CD4-positive, alpha-beta T cell treated with Interleukin-12 subunit alpha and Interleukin-12 subunit beta, for 1 hour (primary cell): ENCODE measurements around the gene CA10.

ENCODE experiments used
- DNase-seq: peaks from one replicate; pipeline ENCODE4 v3.0.0-alpha.2; 2020

Gene CA10

DNA sequence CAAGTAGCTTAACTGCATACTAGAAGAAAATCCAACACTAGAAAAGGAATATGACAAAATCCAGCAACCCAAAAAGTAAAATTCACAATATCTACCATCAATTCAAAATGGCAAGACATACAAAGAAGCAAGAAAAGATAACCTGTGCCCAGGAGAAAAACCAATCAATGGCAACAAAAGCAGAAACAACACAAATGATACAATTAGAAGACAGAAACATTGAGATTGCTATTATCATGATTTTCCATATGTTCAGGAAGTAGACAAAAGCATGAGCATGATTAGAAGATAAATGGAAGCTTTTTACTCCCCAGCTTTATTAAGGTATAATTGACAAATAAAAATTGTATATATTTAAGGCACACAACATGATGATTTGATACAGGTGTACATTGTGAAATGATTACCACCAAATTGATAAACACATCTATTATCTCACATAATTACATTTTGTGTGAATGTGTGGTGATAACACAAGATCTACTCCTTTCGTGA, 117.3 kb downstream of the CA10 start:
- DNase-seq, result no peak

DNA sequence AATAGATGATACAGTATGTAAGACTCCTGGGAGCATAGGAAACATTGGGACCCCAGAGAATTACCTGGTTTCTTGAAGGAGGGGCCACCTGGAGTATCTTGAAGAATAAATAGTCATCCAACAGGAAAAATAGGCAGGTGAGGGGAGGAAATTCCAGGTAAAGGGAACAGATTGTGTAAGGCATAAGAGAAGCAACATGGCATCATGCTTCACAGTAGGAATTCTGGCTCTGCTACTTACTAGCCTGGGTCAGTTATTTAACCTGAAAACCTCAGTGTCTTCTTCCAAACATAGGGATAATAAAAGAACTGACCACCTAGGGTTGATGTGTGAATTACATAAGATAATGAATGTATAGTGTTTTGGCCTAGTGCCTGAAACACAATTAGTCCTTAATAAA, 122.1 kb downstream of the CA10 start:
- no peak for DNase-seq

DNA sequence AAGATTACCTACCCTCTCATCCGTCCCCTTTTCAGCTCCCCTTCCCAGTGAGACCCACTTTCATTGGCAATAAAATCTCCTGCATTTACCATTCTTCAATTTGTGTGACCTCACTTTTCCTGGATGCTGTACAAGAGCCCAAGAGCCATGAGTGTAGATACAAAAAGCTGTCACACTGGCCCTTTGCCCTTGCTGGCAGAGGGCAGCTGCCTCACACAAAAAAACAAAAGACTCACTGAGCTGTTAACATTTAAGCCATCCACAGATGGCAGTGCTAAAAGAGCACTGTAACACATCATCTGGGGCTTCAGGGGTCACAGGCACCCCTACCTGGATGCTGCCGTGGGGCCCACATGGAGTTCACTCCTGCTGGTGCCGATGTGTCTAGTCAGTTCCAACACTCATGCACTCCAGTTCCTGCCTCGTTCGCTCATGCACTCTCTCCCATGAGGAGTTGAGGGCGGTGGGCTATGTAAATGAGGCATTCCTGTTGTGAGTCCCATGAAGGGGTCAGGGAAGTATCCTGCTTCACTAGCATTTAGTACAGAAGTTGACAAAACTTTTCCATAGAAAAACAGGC, 123.1 kb downstream of the CA10 start:
- DNase-seq, result no peak

- no peak for DNase-seq
Measured at GRCh38 chr17:52032454-52032853, 126.1 kb downstream of the CA10 start.

GRCh38 chr17:52030052-52030451, 128.5 kb downstream of the CA10 start:
- DNase-seq, result no peak

- no peak for DNase-seq
Measured at GRCh38 chr17:52027620-52028295, 130.8 kb downstream of the CA10 start.

DNA sequence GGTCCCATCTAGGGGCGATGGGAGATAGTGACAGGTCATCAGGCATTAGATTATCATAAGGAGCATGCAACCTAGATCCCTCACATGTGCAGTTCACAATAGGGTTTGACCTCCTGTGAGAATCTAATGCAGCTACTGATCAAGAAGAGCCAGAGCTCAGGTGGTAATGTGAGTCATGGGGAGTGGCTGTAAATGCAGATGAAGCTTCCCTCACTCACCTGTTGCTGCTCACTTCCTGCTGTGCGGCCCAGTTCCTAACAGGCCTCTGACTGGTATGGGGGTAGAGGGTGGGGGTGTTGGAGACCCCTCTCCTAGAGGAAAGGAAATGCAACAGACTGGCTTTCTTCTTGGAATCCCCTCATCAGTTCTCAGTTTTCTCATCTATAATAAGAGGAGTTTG, 131.4 kb downstream of the CA10 start:
- no peak for DNase-seq

DNA sequence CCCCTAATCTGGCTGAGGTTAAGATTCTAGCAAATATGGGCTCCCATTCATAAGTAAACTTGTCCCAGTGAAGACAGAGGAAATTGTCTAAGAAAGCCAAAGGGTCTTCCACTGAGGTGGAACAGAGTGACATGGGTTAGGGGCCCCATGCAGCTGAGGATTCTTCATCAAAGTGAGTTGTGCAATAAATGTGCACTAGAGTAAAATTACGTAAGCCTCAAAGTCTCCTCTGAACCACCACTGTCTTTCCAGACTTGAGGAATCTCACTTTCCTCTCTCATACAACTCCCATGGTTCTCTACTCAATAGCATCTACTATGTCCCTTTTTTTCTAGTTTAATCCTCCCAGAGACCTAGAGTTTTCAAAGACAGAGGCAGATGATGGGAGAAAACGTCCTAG, 132.4 kb downstream of the CA10 start:
- DNase-seq, result no peak

GRCh38 chr17:52025236-52025635, 133.3 kb downstream of the CA10 start:
- no peak for DNase-seq

DNA sequence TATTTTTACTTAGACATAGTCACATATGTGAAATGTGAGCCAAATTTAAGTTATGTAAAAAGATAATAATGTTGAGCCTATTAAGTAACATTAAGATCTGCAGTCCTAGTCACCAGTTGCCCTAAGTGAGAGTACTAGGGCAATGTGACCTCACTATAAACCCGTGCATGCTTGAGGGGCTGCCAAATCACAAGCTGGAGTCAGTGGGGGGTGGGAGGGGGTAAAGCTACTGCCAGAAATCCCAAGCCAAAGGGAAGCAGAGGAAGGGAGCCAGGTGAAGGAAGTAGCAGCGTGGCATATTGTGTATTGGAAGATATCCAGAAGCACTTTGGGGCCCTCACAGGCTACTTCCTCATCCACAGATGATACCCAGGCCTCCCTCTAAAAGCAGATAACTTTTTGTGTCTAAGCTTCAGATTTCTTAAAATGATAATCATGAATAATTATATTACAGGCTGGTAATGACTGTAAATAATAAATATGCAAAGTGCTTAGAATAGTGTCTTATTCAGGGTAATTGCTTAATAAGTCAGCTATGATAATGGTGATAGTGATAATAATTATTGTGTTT, 134.1 kb downstream of the CA10 start:
- no peak for DNase-seq

DNA sequence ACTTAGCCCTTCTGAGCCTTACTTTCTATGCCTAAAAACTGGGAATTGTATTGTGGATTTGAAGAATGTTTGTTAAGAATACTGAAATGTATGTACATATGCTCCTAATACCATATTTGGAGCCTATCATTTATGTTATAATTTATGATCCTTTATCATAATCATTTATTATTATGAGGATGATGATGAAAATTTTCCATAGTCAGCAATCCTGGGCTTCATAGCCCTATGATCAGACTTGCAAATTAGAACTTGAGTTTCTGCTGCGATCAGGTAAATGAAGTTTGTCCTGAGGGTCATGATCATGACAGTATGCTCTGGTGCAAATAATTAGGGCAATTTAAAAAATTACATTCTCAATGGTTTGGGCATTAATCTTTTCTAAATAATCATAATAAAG, 147.4 kb downstream of the CA10 start:
- no peak for DNase-seq

GRCh38 chr17:51999654-52000053, 158.9 kb downstream of the CA10 start:
- DNase-seq, result no peak

GRCh38 chr17:51997723-51998122, 160.8 kb downstream of the CA10 start:
- no peak for DNase-seq

DNA sequence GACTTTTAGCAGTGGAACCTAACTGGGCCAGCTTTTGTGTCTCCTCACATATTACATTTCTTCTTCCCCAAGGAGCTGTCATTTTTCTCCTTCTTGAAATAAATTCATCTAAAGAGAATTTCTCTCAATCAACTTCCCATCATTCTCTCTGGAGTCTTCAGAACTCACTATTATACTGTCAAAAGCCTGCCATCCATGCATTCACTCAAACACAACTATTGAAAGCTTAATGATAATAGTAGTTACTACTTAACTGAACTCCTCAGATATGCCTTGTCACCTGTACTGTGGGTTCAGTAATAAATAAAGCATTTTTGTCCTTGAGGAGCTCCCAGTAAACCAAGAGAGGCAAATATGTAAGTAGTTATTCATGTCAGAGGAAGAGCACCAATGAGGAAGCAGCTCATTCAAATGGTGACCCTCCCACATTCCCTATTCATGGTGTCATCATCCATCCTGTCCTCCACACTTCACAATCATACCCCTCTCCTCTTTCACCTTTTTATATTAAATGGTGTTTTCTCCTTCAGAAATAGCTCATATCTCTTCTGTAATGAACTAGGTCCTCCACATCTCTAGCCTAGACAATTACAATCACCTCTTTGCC, 162.6 kb downstream of the CA10 start:
- no peak for DNase-seq

DNA sequence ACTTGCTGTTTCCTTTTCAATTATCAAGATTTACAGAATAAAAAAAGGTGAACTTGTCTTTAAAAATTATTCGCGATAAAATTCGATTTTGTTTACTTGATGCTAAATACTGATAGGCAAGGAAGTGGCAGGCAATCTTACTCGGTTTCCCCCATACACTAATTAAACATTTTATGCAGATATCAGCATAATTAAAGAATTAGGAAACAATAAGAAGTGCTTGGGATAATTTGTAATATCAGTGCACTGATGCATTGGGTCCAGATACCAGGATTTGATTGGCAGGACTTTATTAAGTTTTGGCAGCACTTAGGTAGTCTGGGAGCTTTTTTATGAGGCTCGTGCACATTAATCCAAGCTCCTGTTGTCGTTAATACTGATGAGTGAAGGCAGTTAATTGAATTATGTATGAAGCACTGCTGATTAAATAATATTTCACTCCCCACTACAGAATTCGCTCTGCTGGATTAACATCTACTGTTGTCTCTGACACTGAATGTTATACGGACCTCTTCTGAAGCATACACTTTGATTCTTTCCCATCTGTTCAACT, 165.6 kb downstream of the CA10 start:
- DNase-seq, result no peak

DNA sequence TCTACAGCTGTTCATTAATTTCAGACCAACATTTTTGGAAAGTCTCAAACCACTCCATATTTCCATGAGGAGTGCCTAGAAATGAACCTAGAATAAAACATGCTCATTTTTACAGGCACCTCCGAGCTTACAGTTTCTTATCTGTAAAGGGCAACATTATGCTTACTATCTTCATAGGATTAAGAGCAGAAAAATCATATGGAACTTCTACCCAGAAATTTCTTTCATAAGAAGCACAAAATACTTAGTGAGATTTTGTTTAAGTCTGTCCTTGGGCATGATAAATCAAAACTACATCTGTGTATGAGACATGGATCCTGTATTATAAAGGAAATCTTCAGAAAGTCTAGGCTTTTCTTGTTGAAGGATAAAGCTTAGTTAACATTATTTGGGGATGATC, 187.4 kb downstream of the CA10 start:
- DNase-seq, result no peak

DNA sequence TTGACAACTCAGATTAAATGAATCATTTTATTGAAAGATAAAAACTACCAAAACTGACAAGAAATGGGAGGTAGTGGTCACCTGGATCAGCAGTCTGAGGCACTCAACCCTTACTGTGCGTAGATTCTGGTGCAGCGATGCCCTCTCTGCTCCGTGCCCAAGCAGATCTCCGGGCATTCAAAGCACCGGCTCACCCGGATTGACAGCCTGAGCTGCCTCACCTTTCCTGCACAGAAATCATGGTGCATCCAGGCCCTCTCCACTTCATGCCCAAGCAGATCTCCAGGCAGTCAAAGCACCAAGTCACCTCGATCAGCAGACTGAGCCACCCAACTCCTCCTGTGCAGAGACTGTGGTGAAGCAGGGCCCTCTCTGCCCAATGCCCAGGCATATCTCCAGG, 196.8 kb downstream of the CA10 start:
- no peak for DNase-seq

DNA sequence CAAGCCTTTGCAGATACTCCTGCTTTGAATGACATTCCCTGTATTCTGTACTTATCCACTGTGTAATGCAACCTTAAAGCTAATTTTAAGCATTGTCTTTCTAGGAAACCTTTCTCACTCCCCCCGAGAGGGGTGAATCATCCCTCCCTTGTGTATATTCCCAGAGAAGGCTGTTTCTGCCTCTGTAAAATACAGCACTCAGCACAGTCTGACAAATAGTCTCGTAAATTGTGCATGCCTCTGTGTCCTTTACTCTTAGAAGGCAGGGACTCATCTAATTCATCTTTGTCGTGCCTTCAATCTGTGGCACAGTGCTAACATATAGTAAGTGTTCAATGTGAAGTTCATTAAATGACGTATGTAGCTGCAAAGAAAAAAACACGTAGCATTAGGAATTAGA, 200.7 kb downstream of the CA10 start:
- no peak for DNase-seq

GRCh38 chr17:51955245-51955644, 203.3 kb downstream of the CA10 start:
- no peak for DNase-seq

DNA sequence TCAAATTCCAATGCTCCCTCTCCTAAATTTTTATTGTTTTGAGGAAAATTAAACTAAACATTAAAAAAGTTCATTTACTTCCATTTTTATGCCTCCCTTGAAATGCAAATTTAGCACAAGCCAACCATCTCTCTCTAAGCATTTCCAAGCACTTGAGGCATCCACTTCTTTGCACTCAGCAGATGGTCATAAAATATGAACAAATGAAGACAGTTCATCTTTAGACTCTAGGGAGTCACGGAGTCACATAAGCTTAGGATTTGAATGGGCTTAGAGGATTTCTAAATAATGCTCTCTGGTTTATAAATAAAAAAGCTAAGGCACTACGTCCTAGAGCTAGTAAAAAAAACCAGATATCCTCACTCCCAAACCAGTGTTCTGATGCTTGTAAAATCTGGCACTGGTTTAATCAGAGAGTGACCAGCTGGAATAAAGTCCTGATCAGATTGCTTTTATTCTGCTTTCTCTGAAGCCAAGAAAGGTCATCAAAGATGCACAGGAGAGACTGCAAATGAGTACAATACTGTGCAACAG, 204.2 kb downstream of the CA10 start:
- no peak for DNase-seq

DNA sequence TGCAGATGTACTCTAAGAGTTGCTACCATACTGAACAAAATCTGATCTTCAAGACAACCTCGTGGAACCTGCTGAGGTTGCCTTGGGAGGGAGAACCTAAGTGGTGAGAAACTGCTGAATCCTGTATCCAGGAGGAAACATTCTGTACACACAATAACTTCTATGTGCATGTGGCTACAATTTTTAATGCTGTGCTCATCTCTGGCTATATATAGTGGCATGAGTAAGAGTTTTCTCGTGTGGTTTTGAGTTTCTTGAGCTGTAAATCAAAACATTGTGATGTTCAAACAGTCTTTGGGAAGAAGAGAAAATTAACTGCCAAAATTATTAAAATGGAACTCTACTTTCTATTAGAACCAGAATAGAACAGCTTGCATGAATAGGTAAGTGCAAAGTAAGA, 206.8 kb downstream of the CA10 start:
- no peak for DNase-seq

- no peak for DNase-seq
Measured at GRCh38 chr17:51948128-51948527, 210.4 kb downstream of the CA10 start.

DNA sequence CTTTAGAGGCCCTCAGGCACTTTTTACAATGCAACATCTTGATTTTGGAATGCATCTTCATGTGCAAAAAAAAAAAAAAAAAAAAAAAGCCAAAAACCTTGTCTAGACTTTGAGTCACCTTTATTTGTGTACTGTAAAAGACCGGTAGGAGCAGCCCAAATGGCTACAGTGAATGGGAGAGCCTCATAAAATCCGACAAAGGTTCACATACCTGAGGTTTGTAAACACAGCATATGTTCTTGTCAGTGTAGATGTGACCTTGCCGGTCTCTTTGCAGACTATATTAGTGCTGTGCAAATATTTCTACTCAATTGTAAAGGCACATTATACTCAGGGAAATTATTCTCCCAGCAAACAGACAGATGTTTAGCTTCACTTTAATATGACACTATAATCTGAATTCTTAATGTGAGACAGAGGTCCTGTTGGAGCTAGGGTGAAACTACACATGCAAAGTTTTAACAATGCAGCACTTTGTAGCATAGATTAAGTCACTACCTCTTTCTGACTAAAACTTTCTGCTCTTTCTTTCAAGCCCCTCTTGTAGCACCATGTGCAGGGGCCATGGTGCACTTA, 211.3 kb downstream of the CA10 start:
- no peak for DNase-seq
